GM19397 (cell line): ENCODE data around the gene LILRA6.
A peak's percentile ranks its signal among the peaks of the same experiment; 100 is the strongest.

Source experiments
- ATAC-seq: cut with Tn5 transposase; IDR thresholded peaks from one replicate; pipeline ENCODE4 v1.9.1; 2021; ENCODE audit warnings: mild to moderate bottlenecking, moderate library complexity; ENCODE audit not compliant: unreplicated experiment

Gene LILRA6

GRCh38 chr19:54189145-54189734, 53.4 kb downstream of the LILRA6 start, which contains the start of gene MBOAT7:
MBOAT7 (minus strand) TSS chr19:54189580; CDS start chr19:54188508, 1,072 bp downstream.
- peak; percentile 22 for ATAC-seq

GRCh38 chr19:54188215-54188871, 54.2 kb downstream of the LILRA6 start:
- ATAC-seq, result no peak

GRCh38 chr19:54186934-54187381, 55.6 kb downstream of the LILRA6 start:
- no peak for ATAC-seq
